Liver (tissue), 9 donors: ENCODE data around the gene KAZN. TPM values are rescaled to one million over a fixed set of nuclear protein-coding genes. Genes with fewer than 3 reads are reported as not detected.

Source experiments
- DNase-seq: peaks from one replicate; pipeline ENCODE4 v3.0.0-alpha.2; 2017; ENCODE audit warnings: low spot score
- H3K27ac ChIP-seq, 2 donors: one replicate each; pipeline ENCODE4 v1.7.0; 2013; ENCODE audit warnings: inconsistent platforms in 2 of 2, low read length in 2 of 2, control low read depth in 1 of 2, low read depth in 1 of 2, mild to moderate bottlenecking in 1 of 2
- H3K27me3 ChIP-seq, 4 donors: one replicate each; pipeline versions ENCODE4 v1.6.1 to v1.7.0; 2013; ENCODE audit warnings: low read length in 3 of 4, inconsistent platforms in 1 of 4, mild to moderate bottlenecking in 1 of 4, moderate library complexity in 1 of 4; ENCODE audit not compliant: control insufficient read depth in 4 of 4, insufficient read depth in 4 of 4
- H3K36me3 ChIP-seq, 4 donors: one replicate each; pipeline versions ENCODE4 v1.6.1 to v1.7.0; 2013; ENCODE audit warnings: low read length in 3 of 4, mild to moderate bottlenecking in 3 of 4, low read depth in 1 of 4, moderate library complexity in 1 of 4; ENCODE audit not compliant: control insufficient read depth in 4 of 4, insufficient read depth in 3 of 4
- H3K4me1 ChIP-seq, 4 donors: one replicate each; pipeline versions ENCODE4 v1.6.1 to v1.7.0; 2013; ENCODE audit warnings: low read length in 3 of 4, mild to moderate bottlenecking in 3 of 4, moderate library complexity in 1 of 4; ENCODE audit not compliant: control insufficient read depth in 4 of 4, insufficient read depth in 4 of 4
- H3K4me3 ChIP-seq, 3 donors: one replicate each; pipeline versions ENCODE4 v1.6.1 to v1.7.0; 2013; ENCODE audit warnings: low read length in 3 of 3, control low read depth in 1 of 3, low read depth in 1 of 3, mild to moderate bottlenecking in 1 of 3
- H3K9ac ChIP-seq, 2 donors: one replicate each; pipeline ENCODE4 v1.7.0; 2013; ENCODE audit warnings: low read length in 2 of 2, mild to moderate bottlenecking in 2 of 2, moderate library complexity in 2 of 2, control low read depth in 1 of 2, low read depth in 1 of 2
- H3K9me3 ChIP-seq, 4 donors: one replicate each; pipeline versions ENCODE4 v1.6.1 to v1.7.0; 2013; ENCODE audit warnings: low read length in 3 of 4; ENCODE audit not compliant: control insufficient read depth in 4 of 4
- EGR1 ChIP-seq, 2 donors: IDR thresholded peaks; 2 replicates each; pipeline ENCODE4 v1.6.1; 2016 to 2018; ENCODE audit warnings: antibody characterized with exemption in 2 of 2, low read depth in 2 of 2
- FOXA1 ChIP-seq: IDR thresholded peaks from 2 replicates; pipeline ENCODE4 v1.6.1; 2016; ENCODE audit warnings: antibody characterized with exemption
- FOXA2 ChIP-seq: IDR thresholded peaks from 2 replicates; pipeline ENCODE4 v1.6.1; 2016; ENCODE audit warnings: antibody characterized with exemption
- GABPA ChIP-seq, 2 donors: IDR thresholded peaks in 1 of 2; conservative IDR thresholded peaks in 1 of 2; 2 replicates each; pipeline ENCODE4 v1.6.1; 2016; ENCODE audit warnings: antibody characterized with exemption in 2 of 2, mild to moderate bottlenecking in 1 of 2, moderate library complexity in 1 of 2
- HNF4A ChIP-seq, 2 donors: conservative IDR thresholded peaks; 2 replicates each; pipeline ENCODE4 v1.6.1; 2016; ENCODE audit warnings: antibody characterized with exemption in 2 of 2, mild to moderate bottlenecking in 2 of 2
- HNF4G ChIP-seq: IDR thresholded peaks from 2 replicates; pipeline ENCODE4 v1.6.1; 2016; ENCODE audit warnings: antibody characterized with exemption
- JUND ChIP-seq, 2 donors: IDR thresholded peaks; 2 replicates each; pipeline ENCODE4 v1.6.1; 2016; ENCODE audit warnings: antibody characterized with exemption in 2 of 2
- NR2F2 ChIP-seq: IDR thresholded peaks from 2 replicates; pipeline ENCODE4 v1.6.1; 2016; ENCODE audit warnings: antibody characterized with exemption
- RAD21 ChIP-seq, 2 donors: IDR thresholded peaks; 2 replicates each; pipeline ENCODE4 v1.6.1; 2016; ENCODE audit warnings: antibody characterized with exemption in 2 of 2, mild to moderate bottlenecking in 2 of 2
- RXRA ChIP-seq, 2 donors: IDR thresholded peaks; 2 replicates each; pipeline ENCODE4 v1.6.1; 2017 to 2018; ENCODE audit warnings: antibody characterized with exemption in 2 of 2, mild to moderate bottlenecking in 1 of 2
- SP1 ChIP-seq: IDR thresholded peaks from 2 replicates; pipeline ENCODE4 v1.6.1; 2018; ENCODE audit warnings: antibody characterized with exemption, mild to moderate bottlenecking
- TAF1 ChIP-seq: conservative IDR thresholded peaks from 2 replicates; pipeline ENCODE4 v1.6.1; 2016; ENCODE audit warnings: antibody characterized with exemption, mild to moderate bottlenecking
- YY1 ChIP-seq: IDR thresholded peaks from 2 replicates; pipeline ENCODE4 v1.6.1; 2016; ENCODE audit warnings: antibody characterized with exemption, mild to moderate bottlenecking
- WGBS: extraction: QIAGEN DNeasy Blood & Tissue Kit; methylation state at CpG from one replicate; pipeline ENCODE4 v1.1.7; 2013; 5-methylcytosine and 5-hydroxymethylcytosine counted together
- polyA plus RNA-seq, 2 donors: library from polyadenylated mRNA; stranded (reverse) in 1 of 2; unstranded in 1 of 2; fragments of 200-250 nt in 1 of 2; fragments of >200 nt in 1 of 2; fragmentation: Nextera tagmentation in 1 of 2; extraction: Ambion mirVana in 1 of 2; gene quantifications; one replicate each; pipeline versions ENCODE4 v1.2.1 to v1.2.3, GENCODE V29; 2013 to 2015
- total RNA-seq, 2 donors: library from RNA; depleted of rRNA; stranded (reverse); fragments of >200 nt; gene quantifications; one replicate each; pipeline ENCODE4 v1.2.3, GENCODE V29; 2014
- TF ChIP-seq, protein P1 (sequence below): fragments of 150-350 bp; IDR thresholded peaks from 2 replicates; pipeline ENCODE4 v1.5.1; 2017; ENCODE audit warnings: improper control_type of control experiment, low read depth, low read length; ENCODE audit not compliant: missing input control
- TF ChIP-seq, protein P2 (sequence below): IDR thresholded peaks from 2 replicates; pipeline ENCODE4 v1.6.1; 2016; ENCODE audit warnings: antibody characterized with exemption
- TF ChIP-seq, protein P3 (sequence below): IDR thresholded peaks from 2 replicates; pipeline ENCODE4 v1.6.1; 2016; ENCODE audit warnings: antibody characterized with exemption, mild to moderate bottlenecking
- TF ChIP-seq, protein P4 (sequence below): IDR thresholded peaks from 2 replicates; pipeline ENCODE4 v1.6.1; 2016; ENCODE audit warnings: antibody characterized with exemption
- TF ChIP-seq, protein P5 (sequence below): IDR thresholded peaks from 2 replicates; pipeline ENCODE4 v1.6.1; 2016; ENCODE audit warnings: antibody characterized with exemption
- donor health status: healthy.
- donor health status: healthy.
- donor health status: healthy.
- donor health status: healthy.
- donor health status: healthy.

The KAZN gene
- total and polyA plus RNA-seq, 4 donors, result 1.9 to 6.9 (median 2.4) TPM

DNA sequence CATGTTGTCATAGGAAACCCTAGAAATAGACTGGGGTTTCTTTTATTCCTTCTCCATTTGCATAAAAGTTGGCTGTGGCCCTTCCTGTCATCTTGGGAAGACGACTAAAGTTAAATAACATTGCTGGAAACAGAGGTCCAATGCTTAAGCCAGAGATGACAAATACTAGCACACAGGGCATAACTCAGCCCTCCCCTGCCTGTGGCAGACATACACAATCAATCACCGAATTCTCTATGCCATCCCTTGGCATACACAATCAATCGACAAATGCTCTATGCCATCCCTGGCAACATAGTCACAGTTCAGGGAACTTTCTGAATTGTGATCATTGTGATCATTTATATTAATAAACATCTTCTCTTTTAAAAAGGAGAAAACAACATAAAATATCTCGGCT lies 229.4 kb downstream of the KAZN start:
- no peaks in the 10 kb centered on the region for H3K36me3 ChIP-seq
- WGBS, result 74% methylated on average over 4 of the region's 4 CpGs
- no peak overlapping the region for H3K9ac ChIP-seq
- TF ChIP-seq GABPA (IDR thresholded peaks at IDR 0.05 in 1 of 2, conservative IDR thresholded peaks at IDR 0.05 in 1 of 2) (no peak), YY1 (no peak), RAD21 (IDR thresholded peaks at IDR 0.05) (no peak), TAF1 (no peak), SP1 (no peak), NR2F2 (no peak), RXRA (IDR thresholded peaks at IDR 0.05) (no peak), FOXA1 (no peak), HNF4G (no peak), HNF4A (conservative IDR thresholded peaks at IDR 0.05) (no peak), EGR1 (IDR thresholded peaks at IDR 0.05; ENCODE audit: low read depth in 2 of 2) (no peak)
- TF ChIP-seq, protein P1, sequence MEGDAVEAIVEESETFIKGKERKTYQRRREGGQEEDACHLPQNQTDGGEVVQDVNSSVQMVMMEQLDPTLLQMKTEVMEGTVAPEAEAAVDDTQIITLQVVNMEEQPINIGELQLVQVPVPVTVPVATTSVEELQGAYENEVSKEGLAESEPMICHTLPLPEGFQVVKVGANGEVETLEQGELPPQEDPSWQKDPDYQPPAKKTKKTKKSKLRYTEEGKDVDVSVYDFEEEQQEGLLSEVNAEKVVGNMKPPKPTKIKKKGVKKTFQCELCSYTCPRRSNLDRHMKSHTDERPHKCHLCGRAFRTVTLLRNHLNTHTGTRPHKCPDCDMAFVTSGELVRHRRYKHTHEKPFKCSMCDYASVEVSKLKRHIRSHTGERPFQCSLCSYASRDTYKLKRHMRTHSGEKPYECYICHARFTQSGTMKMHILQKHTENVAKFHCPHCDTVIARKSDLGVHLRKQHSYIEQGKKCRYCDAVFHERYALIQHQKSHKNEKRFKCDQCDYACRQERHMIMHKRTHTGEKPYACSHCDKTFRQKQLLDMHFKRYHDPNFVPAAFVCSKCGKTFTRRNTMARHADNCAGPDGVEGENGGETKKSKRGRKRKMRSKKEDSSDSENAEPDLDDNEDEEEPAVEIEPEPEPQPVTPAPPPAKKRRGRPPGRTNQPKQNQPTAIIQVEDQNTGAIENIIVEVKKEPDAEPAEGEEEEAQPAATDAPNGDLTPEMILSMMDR, result no peak
- TF ChIP-seq, protein P2, sequence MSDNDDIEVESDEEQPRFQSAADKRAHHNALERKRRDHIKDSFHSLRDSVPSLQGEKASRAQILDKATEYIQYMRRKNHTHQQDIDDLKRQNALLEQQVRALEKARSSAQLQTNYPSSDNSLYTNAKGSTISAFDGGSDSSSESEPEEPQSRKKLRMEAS, result no peak
- TF ChIP-seq, protein P3, sequence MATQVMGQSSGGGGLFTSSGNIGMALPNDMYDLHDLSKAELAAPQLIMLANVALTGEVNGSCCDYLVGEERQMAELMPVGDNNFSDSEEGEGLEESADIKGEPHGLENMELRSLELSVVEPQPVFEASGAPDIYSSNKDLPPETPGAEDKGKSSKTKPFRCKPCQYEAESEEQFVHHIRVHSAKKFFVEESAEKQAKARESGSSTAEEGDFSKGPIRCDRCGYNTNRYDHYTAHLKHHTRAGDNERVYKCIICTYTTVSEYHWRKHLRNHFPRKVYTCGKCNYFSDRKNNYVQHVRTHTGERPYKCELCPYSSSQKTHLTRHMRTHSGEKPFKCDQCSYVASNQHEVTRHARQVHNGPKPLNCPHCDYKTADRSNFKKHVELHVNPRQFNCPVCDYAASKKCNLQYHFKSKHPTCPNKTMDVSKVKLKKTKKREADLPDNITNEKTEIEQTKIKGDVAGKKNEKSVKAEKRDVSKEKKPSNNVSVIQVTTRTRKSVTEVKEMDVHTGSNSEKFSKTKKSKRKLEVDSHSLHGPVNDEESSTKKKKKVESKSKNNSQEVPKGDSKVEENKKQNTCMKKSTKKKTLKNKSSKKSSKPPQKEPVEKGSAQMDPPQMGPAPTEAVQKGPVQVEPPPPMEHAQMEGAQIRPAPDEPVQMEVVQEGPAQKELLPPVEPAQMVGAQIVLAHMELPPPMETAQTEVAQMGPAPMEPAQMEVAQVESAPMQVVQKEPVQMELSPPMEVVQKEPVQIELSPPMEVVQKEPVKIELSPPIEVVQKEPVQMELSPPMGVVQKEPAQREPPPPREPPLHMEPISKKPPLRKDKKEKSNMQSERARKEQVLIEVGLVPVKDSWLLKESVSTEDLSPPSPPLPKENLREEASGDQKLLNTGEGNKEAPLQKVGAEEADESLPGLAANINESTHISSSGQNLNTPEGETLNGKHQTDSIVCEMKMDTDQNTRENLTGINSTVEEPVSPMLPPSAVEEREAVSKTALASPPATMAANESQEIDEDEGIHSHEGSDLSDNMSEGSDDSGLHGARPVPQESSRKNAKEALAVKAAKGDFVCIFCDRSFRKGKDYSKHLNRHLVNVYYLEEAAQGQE, result no peak
- TF ChIP-seq, protein P4, sequence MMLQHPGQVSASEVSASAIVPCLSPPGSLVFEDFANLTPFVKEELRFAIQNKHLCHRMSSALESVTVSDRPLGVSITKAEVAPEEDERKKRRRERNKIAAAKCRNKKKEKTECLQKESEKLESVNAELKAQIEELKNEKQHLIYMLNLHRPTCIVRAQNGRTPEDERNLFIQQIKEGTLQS, result no peak
- no peak for DNase-seq
- peaks cover 0 to 2% (median 0%) of the 10 kb centered on the region in 4 donors for H3K27me3 ChIP-seq
- no peak overlapping the region for H3K27ac ChIP-seq
- H3K4me1 ChIP-seq, result no peaks in the 10 kb centered on the region
- H3K4me3 ChIP-seq, result no peak overlapping the region
- H3K9me3 ChIP-seq, result no peaks in the 10 kb centered on the region

DNA sequence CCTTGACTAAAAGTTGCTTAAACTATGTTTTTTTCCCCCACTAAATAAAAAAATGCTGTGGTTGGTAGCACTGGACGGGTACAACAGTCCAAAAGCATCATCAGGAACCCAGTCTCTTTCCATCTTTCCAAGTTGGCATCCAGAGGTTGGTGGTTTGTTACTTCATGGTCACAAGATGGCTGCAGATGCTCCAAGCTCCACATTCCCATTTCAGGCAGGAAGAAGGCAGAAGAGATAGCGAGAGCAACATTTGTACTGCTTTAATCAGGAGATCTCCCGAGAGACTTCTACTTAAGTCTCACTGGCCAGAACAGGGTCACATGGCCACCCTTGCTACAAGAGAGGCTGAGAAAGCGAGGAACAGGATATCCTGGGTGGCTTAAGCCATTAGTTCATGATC lies 230.2 kb downstream of the KAZN start:
- Histone ChIP-seq H3K27ac (no peak overlapping the region), H3K36me3 (no peaks in the 10 kb centered on the region), H3K9me3 (no peaks in the 10 kb centered on the region), H3K4me1 (no peaks in the 10 kb centered on the region), H3K9ac (no peak overlapping the region), H3K4me3 (no peak overlapping the region), H3K27me3 (peaks cover 0 to 2% (median 0%) of the 10 kb centered on the region in 4 donors)
- 77% methylated on average over 4 of the region's 4 CpGs for WGBS
- DNase-seq, result no peak
- TF ChIP-seq EGR1 (IDR thresholded peaks at IDR 0.05; ENCODE audit: low read depth in 2 of 2) (no peak), FOXA1 (no peak), FOXA2 (no peak), RAD21 (IDR thresholded peaks at IDR 0.05) (no peak), TAF1 (no peak), SP1 (no peak), HNF4A (conservative IDR thresholded peaks at IDR 0.05) (no peak), HNF4G (no peak), NR2F2 (no peak), RXRA (IDR thresholded peaks at IDR 0.05) (no peak), YY1 (no peak), JUND (IDR thresholded peaks at IDR 0.05) (no peak)
- TF ChIP-seq, protein P3, result no peak
- TF ChIP-seq, protein P5, sequence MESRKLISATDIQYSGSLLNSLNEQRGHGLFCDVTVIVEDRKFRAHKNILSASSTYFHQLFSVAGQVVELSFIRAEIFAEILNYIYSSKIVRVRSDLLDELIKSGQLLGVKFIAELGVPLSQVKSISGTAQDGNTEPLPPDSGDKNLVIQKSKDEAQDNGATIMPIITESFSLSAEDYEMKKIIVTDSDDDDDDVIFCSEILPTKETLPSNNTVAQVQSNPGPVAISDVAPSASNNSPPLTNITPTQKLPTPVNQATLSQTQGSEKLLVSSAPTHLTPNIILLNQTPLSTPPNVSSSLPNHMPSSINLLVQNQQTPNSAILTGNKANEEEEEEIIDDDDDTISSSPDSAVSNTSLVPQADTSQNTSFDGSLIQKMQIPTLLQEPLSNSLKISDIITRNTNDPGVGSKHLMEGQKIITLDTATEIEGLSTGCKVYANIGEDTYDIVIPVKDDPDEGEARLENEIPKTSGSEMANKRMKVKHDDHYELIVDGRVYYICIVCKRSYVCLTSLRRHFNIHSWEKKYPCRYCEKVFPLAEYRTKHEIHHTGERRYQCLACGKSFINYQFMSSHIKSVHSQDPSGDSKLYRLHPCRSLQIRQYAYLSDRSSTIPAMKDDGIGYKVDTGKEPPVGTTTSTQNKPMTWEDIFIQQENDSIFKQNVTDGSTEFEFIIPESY, result no peak
- TF ChIP-seq, protein P1, result no peak
